Measurements from ENCODE around the gene FAM114A2.

DNA sequence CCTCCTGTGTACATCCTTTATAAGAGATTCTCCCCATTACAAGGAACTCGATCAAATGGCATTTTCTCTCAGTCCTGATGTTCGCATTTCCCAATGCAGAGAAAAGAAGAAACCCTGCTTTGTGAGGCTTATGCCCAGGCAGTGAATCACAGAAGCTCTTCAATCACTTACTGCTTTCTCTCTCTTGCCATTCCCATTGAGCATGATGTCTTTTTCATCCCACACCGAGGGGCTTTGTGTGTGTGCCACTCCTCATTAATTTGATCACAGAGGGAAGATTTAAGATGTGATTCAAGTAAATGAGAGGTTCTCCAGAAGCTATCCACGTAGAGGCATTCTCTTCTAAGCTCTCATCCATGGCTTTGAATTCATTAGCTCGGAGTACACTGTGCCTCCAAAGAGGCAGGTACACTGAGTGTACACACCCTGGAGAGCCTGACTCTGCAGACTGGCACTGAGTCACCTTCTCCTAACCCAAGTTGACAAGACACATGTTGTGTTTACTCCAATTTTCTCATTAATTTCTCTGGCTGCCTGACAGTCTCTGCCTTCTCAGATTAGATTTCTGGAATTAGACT is 45.4 kb upstream of the FAM114A2 start:
- no peak for TF ChIP-seq EZH2 (IDR thresholded peaks at IDR 0.05; ENCODE audit: borderline replicate concordance, low read length)
- TF ChIP-seq, protein P1, sequence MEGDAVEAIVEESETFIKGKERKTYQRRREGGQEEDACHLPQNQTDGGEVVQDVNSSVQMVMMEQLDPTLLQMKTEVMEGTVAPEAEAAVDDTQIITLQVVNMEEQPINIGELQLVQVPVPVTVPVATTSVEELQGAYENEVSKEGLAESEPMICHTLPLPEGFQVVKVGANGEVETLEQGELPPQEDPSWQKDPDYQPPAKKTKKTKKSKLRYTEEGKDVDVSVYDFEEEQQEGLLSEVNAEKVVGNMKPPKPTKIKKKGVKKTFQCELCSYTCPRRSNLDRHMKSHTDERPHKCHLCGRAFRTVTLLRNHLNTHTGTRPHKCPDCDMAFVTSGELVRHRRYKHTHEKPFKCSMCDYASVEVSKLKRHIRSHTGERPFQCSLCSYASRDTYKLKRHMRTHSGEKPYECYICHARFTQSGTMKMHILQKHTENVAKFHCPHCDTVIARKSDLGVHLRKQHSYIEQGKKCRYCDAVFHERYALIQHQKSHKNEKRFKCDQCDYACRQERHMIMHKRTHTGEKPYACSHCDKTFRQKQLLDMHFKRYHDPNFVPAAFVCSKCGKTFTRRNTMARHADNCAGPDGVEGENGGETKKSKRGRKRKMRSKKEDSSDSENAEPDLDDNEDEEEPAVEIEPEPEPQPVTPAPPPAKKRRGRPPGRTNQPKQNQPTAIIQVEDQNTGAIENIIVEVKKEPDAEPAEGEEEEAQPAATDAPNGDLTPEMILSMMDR (IDR thresholded peaks at IDR 0.05; ENCODE audit: low read length) = no peak

Data from OCI-LY1 (cell line).